GM12874 (cell line): ENCODE results near the gene SUMO2.

ENCODE experiments used
- TF ChIP-seq, protein P1 (sequence below): IDR thresholded peaks from 2 replicates; pipeline ENCODE4 v1.5.1; 2011; ENCODE audit warnings: low read depth, mild to moderate bottlenecking, control low read depth, low read length, moderate library complexity; ENCODE audit not compliant: insufficient read depth

Gene SUMO2

DNA sequence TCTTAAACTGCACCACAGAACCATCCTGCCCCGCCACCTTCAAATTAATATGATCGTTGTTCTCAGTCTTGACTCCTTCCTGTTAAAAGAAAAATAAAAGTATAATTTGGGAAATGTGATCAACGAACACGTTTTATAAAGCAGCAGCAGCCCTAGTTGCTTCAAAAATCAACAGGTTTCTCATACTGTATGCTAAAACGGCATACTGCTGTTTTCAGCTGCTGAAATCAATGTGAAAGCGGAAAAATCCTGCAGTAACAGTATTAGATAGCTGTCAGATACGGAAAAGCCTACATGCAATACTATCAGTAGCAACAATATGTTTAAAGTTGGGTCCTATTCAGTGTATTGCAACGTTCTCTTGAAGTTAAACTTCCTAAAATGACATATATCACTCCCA, 1.6 kb downstream of the SUMO2 start:
- TF ChIP-seq, protein P1, sequence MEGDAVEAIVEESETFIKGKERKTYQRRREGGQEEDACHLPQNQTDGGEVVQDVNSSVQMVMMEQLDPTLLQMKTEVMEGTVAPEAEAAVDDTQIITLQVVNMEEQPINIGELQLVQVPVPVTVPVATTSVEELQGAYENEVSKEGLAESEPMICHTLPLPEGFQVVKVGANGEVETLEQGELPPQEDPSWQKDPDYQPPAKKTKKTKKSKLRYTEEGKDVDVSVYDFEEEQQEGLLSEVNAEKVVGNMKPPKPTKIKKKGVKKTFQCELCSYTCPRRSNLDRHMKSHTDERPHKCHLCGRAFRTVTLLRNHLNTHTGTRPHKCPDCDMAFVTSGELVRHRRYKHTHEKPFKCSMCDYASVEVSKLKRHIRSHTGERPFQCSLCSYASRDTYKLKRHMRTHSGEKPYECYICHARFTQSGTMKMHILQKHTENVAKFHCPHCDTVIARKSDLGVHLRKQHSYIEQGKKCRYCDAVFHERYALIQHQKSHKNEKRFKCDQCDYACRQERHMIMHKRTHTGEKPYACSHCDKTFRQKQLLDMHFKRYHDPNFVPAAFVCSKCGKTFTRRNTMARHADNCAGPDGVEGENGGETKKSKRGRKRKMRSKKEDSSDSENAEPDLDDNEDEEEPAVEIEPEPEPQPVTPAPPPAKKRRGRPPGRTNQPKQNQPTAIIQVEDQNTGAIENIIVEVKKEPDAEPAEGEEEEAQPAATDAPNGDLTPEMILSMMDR: no peak

DNA sequence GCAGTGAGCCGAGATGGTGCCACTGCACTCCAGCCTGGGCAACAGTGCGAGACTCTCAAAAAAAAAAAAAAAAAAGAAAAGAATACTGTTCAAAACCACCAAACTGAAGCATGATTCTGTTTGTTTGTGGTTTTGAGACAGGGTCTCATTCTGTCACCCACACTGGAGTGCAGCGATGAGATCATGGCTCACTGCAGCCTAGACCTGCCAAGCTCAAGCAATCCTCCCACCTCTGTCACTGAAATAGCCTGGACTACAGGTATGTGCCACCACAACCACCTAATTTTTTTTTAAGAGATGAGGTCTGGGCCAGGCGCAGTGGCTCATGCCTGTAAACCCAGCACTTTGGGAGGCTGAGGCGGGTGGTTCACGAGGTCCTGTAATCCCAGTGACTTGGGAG, 4.3 kb downstream of the SUMO2 start:
- TF ChIP-seq, protein P1: no peak

DNA sequence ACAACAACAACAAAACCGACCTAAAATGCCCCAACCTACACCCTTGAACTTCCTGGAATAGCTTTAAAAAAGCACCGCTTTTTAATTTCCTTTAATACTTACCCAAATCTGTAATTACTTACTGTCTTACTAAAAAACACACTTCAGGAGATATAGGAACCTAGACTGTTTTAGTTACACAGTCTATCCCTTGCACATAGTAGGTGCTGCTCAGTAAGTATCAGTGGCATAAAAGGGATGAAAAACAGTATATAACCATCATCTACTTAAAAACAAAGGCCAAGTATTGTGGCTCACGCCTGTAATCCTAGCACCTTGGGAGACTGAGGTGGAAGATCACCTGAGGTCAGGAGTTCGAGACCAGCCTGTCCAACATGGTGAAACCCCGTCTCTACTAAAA, 6.1 kb downstream of the SUMO2 start:
- TF ChIP-seq, protein P1: no peak

DNA sequence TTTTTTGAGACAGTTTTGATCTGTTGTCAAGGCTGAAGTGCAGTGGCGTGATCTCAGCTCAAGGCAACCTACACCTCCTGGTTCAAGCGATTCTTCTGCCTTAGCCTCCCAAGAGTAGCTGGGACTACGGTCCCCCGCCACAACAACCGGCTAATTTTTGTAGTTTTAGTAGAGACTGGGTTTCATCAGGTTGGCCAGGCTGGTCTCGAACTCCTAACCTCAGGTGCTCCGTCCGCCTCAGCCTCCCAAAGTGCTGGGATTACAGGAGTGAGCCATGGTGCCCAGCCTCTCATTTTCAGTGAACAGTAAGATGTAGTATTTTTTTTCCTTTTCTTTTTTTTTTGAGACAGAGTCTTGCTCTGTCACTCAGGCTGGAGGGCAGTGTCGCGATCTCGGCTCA, 7.8 kb downstream of the SUMO2 start:
- TF ChIP-seq, protein P1: no peak

DNA sequence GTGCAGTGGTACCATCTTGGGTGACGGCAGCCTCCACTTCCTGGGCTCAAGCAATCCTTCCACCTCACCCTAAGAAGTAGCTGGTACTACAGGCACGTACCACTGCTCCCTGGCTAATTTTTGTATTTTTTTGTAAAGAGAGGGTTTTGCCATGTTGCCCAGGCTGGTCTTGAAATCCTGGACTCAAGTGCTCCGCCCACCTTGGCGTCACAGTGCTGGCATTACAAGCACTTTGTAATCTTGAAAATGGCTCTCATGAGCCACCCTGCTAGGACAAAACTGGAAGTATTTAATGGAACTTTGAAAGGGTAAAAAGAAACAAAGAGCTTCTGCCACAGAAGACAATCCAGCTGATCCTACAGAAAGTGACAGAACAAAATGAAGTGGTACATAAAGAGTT, 9.2 kb downstream of the SUMO2 start:
- TF ChIP-seq, protein P1: no peak

DNA sequence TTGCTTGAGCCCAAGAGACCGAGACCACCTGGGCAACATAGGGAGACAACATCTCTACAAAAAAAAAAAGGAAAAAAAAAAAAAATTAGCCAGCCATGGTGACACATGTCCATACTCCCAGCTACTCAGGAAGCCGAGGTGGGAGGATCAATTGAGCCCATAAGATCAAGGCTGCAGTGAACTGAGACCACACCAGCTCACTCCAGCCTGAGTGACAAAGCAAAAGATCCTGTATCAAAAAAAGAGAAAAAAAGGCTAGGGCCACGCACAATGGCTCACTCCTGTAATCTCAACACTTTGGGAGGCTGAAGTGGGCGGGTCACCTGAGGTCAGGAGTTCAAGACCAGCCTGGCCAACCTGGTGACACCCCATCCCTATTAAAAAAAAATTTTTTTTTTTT, 13.8 kb downstream of the SUMO2 start:
- TF ChIP-seq, protein P1: no peak

DNA sequence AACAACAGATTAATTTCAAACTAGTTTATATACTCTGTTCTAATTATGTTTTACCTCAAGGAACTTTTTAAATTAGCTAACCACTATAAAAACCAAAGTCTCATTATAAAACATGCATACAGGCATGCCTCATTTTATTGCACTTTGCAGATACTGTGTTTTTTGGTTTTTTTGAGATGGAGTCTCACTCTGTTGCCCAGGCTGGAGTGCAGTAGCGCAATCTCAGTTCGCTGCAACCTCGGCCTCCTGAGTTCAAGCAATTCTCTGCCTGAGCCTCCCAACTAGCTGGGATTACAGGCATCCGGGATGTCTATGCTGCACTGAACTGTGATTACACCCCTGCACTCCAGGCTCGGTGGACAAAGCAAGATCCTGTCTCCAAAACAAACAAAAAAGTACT, 19.7 kb downstream of the SUMO2 start:
- TF ChIP-seq, protein P1: no peak

DNA sequence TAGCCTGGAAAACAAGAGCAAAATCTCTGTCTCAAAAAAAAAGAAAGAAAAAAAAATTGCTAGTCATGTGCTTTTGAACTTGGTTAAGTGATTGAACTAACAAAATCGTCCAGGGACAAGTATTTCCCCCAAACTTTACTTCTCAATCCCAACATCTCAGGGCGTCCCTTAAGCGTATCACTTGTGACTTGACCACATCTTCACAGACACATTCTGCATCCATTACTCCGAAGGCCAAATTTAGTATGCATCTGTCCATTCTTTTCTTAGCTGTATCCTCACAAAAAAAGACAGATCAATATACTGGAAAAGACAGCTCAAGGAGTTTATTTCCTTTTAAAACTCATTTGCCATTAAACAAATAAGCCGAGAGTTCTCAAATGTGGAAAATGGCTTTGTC, 22.5 kb downstream of the SUMO2 start:
- TF ChIP-seq, protein P1: no peak
